Measurements from ENCODE around the gene TAAR9. TPM values are rescaled to one million over a fixed set of nuclear protein-coding genes. Genes with fewer than 3 reads are reported as not detected.
"Not testable (repeated sequence)": the region's sequence is repeated elsewhere in the genome, so short reads cannot be mapped to it uniquely, and the experiment has no call there.

TAAR9 gene
- total RNA-seq, 1 donor from 2014 or later = not detected

GRCh38 chr6:132537145-132537544, 932 bp upstream of the TAAR9 start:
- Histone ChIP-seq H3K27ac (no peak overlapping the region), H3K4me1 (no peaks in the 10 kb centered on the region), H3K9me3 (no peaks in the 10 kb centered on the region), H3K27me3 (no peaks in the 10 kb centered on the region), H3K36me3 (no peaks in the 10 kb centered on the region), H3K4me3 (no peak overlapping the region)
- DNase-seq (ENCODE audit: extremely low spot score in 2 of 2) = no peak
- intact Hi-C loops (cut with DNase I) = no loop called here
- TF ChIP-seq CTCF (IDR thresholded peaks at IDR 0.05) = no peak
- TF ChIP-seq POLR2AphosphoS5 (IDR thresholded peaks at IDR 0.05; ENCODE audit: insufficient read depth in 1 of 2, low read depth in 1 of 2) = no peak
- no peak for TF ChIP-seq POLR2A (IDR thresholded peaks at IDR 0.05)

DNA sequence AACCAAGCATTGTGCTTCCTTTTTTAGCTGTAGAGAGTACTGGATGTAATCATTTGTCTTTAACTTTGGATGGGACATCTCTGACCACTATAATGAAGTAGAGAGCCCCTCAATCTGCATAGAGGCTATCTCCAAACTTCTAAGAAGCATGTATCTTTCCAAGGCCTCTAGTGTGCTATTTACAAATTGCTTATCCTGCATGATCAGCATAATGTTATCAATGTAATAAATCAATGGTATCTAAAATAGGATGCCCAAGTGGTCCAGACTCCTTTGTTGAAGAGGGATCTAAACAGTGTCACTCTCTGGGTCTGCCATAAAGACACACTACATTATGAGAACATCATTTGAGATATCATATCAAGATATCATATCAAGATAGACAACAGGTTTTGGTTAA, 6.7 kb downstream of the TAAR9 start:
- TF ChIP-seq CTCF (IDR thresholded peaks at IDR 0.05) (no peak), POLR2AphosphoS5 (IDR thresholded peaks at IDR 0.05; ENCODE audit: insufficient read depth in 1 of 2, low read depth in 1 of 2) (no peak), POLR2A (IDR thresholded peaks at IDR 0.05) (no peak)
- Histone ChIP-seq H3K4me3 (no peak overlapping the region), H3K9me3 (no peaks in the 10 kb centered on the region), H3K27me3 (no peaks in the 10 kb centered on the region), H3K27ac (no peak overlapping the region), H3K36me3 (no peaks in the 10 kb centered on the region), H3K4me1 (no peaks in the 10 kb centered on the region)
- DNase-seq (ENCODE audit: extremely low spot score in 2 of 2) = no peak
- intact Hi-C loops (cut with DNase I) = no loop called here

GRCh38 chr6:132548746-132549463, 10.8 kb downstream of the TAAR9 start:
- Histone ChIP-seq H3K27me3 (no peaks in the 10 kb centered on the region), H3K4me3 (no peak overlapping the region), H3K27ac (no peak overlapping the region), H3K9me3 (no peaks in the 10 kb centered on the region), H3K36me3 (no peaks in the 10 kb centered on the region), H3K4me1 (no peaks in the 10 kb centered on the region)
- no peak for DNase-seq (ENCODE audit: extremely low spot score in 2 of 2)
- intact Hi-C loops (cut with DNase I) = no loop called here
- TF ChIP-seq POLR2AphosphoS5 (IDR thresholded peaks at IDR 0.05; ENCODE audit: insufficient read depth in 1 of 2, low read depth in 1 of 2) (no peak), CTCF (IDR thresholded peaks at IDR 0.05) (no peak), POLR2A (IDR thresholded peaks at IDR 0.05) (no peak)

DNA sequence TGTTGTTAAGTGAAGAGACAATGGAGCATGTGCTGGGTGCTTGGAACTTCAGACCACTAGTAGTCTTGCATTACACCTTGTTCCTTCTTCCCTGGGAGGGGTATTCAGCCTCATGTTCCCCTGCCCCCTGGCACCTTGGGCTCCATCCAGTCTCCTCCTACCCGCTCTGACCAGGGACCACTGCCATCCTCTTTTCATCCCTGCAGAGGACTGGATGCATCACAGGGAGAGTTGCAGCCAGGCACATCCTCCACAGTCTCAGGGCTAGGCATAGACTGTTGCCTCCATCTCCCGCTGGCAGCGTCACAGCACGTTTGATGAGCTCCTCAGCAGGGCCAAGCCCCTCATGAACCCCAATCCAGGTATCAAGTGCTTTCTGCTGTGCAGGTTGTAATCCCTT, 13.1 kb downstream of the TAAR9 start:
- no peaks in the 10 kb centered on the region for H3K36me3 ChIP-seq
- H3K4me3 ChIP-seq = no peak overlapping the region
- intact Hi-C loops (cut with DNase I) = no loop called here
- H3K27me3 ChIP-seq = no peaks in the 10 kb centered on the region
- no peaks in the 10 kb centered on the region for H3K4me1 ChIP-seq
- no peak for DNase-seq (ENCODE audit: extremely low spot score in 2 of 2)
- TF ChIP-seq POLR2AphosphoS5 (IDR thresholded peaks at IDR 0.05; ENCODE audit: insufficient read depth in 1 of 2, low read depth in 1 of 2) (no peak), CTCF (IDR thresholded peaks at IDR 0.05) (no peak), POLR2A (IDR thresholded peaks at IDR 0.05) (no peak)
- H3K27ac ChIP-seq = no peak overlapping the region
- H3K9me3 ChIP-seq = no peaks in the 10 kb centered on the region

GRCh38 chr6:132552372-132552771, 14.3 kb downstream of the TAAR9 start, which contains the start of gene TAAR8:
TSS of gene TAAR8 (plus strand) at chr6:132552672. CDS start at chr6:132552693, 21 bp downstream.
- DNase-seq (ENCODE audit: extremely low spot score in 2 of 2) = no peak
- no peaks in the 10 kb centered on the region for H3K36me3 ChIP-seq
- TF ChIP-seq POLR2A (IDR thresholded peaks at IDR 0.05) (no peak), CTCF (IDR thresholded peaks at IDR 0.05) (no peak), POLR2AphosphoS5 (IDR thresholded peaks at IDR 0.05; ENCODE audit: insufficient read depth in 1 of 2, low read depth in 1 of 2) (no peak)
- no peak within 1 kb of the TSS for H3K27ac ChIP-seq
- H3K27me3 ChIP-seq = no peaks in the 10 kb centered on the region
- intact Hi-C loops (cut with DNase I) = no loop called here
- H3K4me3 ChIP-seq = no peak within 1 kb of the TSS
- no peaks in the 10 kb centered on the region for H3K4me1 ChIP-seq
- no peaks in the 10 kb centered on the region for H3K9me3 ChIP-seq

DNA sequence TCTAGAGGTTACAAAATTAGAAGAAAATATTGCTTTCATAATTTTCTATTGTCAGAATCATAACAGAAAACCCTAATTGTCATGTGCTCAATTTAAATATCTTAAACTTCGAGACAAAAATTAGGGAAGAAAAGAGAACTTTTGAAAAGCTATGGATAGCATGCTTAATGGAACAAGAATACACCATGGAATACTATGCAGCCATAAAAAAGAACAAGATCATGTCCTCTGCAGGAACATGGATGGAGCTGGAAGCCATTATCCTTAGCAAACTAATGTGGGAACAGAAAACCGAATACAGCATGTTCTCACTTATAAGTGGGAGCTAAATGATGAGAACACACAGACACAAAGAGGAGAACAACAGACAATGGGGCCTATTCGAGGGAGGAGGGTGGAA, 22.0 kb downstream of the TAAR9 start:
- H3K36me3 ChIP-seq; H3K27me3 ChIP-seq; DNase-seq (ENCODE audit: extremely low spot score in 2 of 2); intact Hi-C loops (cut with DNase I); H3K27ac ChIP-seq; H3K9me3 ChIP-seq; H3K4me3 ChIP-seq; H3K4me1 ChIP-seq: not testable (repeated sequence)

Data from vagina (tissue), 2 donors.